SH-SY5Y (cell line): ENCODE data around the gene LYG1.

Experiments
- GATA2 ChIP-seq: IDR thresholded peaks from 2 replicates; pipeline ENCODE4 v1.6.1; 2011; ENCODE audit warnings: mild to moderate bottlenecking, low read depth, low read length
- GATA3 ChIP-seq: IDR thresholded peaks from 2 replicates; pipeline ENCODE4 v1.6.1; 2011; ENCODE audit warnings: low read depth, mild to moderate bottlenecking, low read length, moderate library complexity

- TF ChIP-seq GATA3, result no peak
- no peak for TF ChIP-seq GATA2
Observed at GRCh38 chr2:99256677-99257076, 44.3 kb downstream of the LYG1 start.
